Spleen (tissue), 11 donors: ENCODE data around the gene ETNK2. TPM values are rescaled to one million over a fixed set of nuclear protein-coding genes. Genes with fewer than 3 reads are reported as not detected.
"Not testable (repeated sequence)": the region's sequence is repeated elsewhere in the genome, so short reads cannot be mapped to it uniquely, and the experiment has no call there.

Source experiments
- DNase-seq: peaks from one replicate; pipeline ENCODE4 v3.0.0-alpha.2; 2020
- H3K27ac ChIP-seq, 8 donors: fragments of 200-600 bp; sonication (generic) in 7 of 8; 1 replicate in 4 of 8; 2 replicates in 4 of 8; pipeline versions ENCODE4 v1.5.0 to v1.8.0; 2016 to 2021; ENCODE audit warnings: inconsistent platforms in 4 of 8, mild to moderate bottlenecking in 4 of 8, moderate library complexity in 1 of 8
- H3K27me3 ChIP-seq, 7 donors: fragments of 200-600 bp; sonication (generic) in 6 of 7; replicated peaks in 1 of 7; 1 replicate in 4 of 7; 2 replicates in 3 of 7; pipeline versions ENCODE4 v1.5.0 to v1.8.0; 2016 to 2021; ENCODE audit warnings: inconsistent platforms in 3 of 7, mild to moderate bottlenecking in 1 of 7
- H3K36me3 ChIP-seq, 6 donors: fragments of 200-600 bp; sonication (generic) in 5 of 6; 1 replicate in 4 of 6; 2 replicates in 2 of 6; pipeline versions ENCODE4 v1.5.0 to v1.8.0; 2016 to 2021; ENCODE audit warnings: inconsistent platforms in 2 of 6
- H3K4me1 ChIP-seq, 6 donors: fragments of 200-600 bp; sonication (generic) in 5 of 6; 1 replicate in 3 of 6; 2 replicates in 3 of 6; pipeline versions ENCODE4 v1.5.0 to v1.8.0; 2016 to 2021; ENCODE audit warnings: inconsistent platforms in 3 of 6
- H3K4me3 ChIP-seq, 8 donors: fragments of 200-600 bp; sonication (generic) in 7 of 8; 1 replicate in 4 of 8; 2 replicates in 4 of 8; pipeline versions ENCODE4 v1.5.0 to v1.8.0; 2016 to 2021; ENCODE audit warnings: inconsistent platforms in 4 of 8, mild to moderate bottlenecking in 4 of 8, moderate library complexity in 2 of 8
- H3K9me3 ChIP-seq, 8 donors: fragments of 200-600 bp; sonication (generic) in 7 of 8; 1 replicate in 4 of 8; 2 replicates in 4 of 8; pipeline versions ENCODE4 v1.5.0 to v1.8.0; 2016 to 2021; ENCODE audit warnings: inconsistent platforms in 4 of 8
- POLR2A ChIP-seq, 3 donors: fragments of 450-650 bp; IDR thresholded peaks; one replicate each; pipeline ENCODE4 v1.5.1; 2017; ENCODE audit warnings: antibody characterized with exemption in 3 of 3, mild to moderate bottlenecking in 1 of 3
- POLR2AphosphoS5 ChIP-seq, 3 donors: sonication (generic); formaldehyde crosslinking; IDR thresholded peaks; one replicate each; pipeline ENCODE4 v1.5.1; 2017; ENCODE audit warnings: antibody characterized with exemption in 3 of 3
- WGBS, 5 donors: extraction: QIAGEN DNeasy Blood & Tissue Kit in 3 of 5; methylation state at CpG; one replicate each; pipeline versions ENCODE4 v1.1.5 to v1.1.7; 2013 to 2018; 5-methylcytosine and 5-hydroxymethylcytosine counted together
- intact Hi-C: fragments of 100-400 bp; cut with DNase I; formaldehyde crosslinking; loops from one replicate; pipeline ENCODE4 v1.15.0; 2023; ENCODE audit warnings: low total_unique reads
- polyA plus RNA-seq, 3 donors: library from polyadenylated mRNA; stranded (reverse); fragments of 200-250 nt; gene quantifications; one replicate each; pipeline ENCODE4 v1.2.1, GENCODE V29; 2013
- total RNA-seq, 7 donors: library from RNA; depleted of rRNA in 3 of 7; stranded (reverse); fragments of >200 nt in 3 of 7; fragmentation: NEBNext Ultra II Directional in 4 of 7; extraction: Animal tissue kit (Norgen Biotek cat#: 25700) in 4 of 7; gene quantifications; one replicate each; pipeline versions ENCODE4 v1.1.0 to v1.2.1, GENCODE V29; 2016 to 2021
- TF ChIP-seq, protein P1 (sequence below), 11 experiments: fragments of 200-600 bp in 7 of 11; fragments of 450-650 bp in 4 of 11; sonication (generic) in 4 of 11; IDR thresholded peaks in 8 of 11; conservative IDR thresholded peaks in 3 of 11; 1 replicate in 7 of 11; 2 replicates in 4 of 11; pipeline versions ENCODE4 v1.4.0 to v1.8.0; 2016 to 2021; ENCODE audit warnings: antibody characterized with exemption in 11 of 11, inconsistent platforms in 4 of 11, mild to moderate bottlenecking in 1 of 11
- donor health status: healthy with polysubstance abuse.
- donor health status: DM: no; HTN: no; CAD: no; lungs with moderate emphysema.
- donor health status: DM: no; HTN: no; CAD: no.
- donor health status: Bipolar disorder and iron deficiency.
- donor health status: healthy.
- donor health status: DM: no; HTN: no; CAD: no.
- donor health status: DM: yes; HTN: yes; CAD: no.

The ETNK2 gene
- total and polyA plus RNA-seq, 10 donors = 1.9 to 20.8 (median 5.6) TPM

DNA sequence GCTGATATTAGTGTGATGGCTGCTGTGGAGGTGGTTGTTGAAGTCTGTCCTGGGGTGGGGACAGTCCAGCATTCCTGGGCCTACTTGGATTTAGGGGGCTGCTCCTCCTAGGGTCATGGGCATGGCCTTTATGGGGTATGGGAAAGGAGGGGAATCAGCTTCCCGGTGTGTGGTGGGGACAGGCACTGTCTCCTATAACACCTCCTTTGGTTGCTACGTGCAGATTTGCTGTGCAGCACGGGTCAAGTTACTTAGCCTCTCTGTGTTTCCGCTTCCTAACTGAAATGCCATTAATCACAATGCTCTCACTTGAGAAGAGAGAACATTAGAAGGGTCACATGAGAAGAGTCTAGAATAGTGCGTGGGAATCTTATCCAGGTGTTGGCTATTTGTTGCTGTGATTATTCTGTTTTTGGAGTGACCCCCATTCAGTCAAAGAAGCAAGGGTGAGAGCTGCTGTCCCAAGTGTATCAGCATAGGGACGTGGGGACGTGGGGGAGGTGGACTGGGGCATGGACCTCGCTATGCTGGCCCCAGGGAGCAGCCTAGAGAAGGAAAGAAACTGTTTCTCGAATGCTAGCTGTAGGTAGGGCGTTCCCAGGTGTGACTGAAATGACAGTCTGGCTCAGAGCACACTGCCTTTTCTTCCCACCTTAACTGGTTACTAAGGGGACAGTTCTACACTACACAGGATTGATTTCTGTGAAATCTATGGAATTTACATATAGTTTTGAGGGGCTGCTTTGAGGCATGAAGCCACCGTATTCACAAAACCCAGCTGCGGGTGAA lies 59.0 kb downstream of the ETNK2 start:
- DNase-seq = no peak
- peak overlapping the region in 3 of 8 donors; percentile 14 to 72 (median 21) for H3K27ac ChIP-seq
- peaks cover 11 to 79% (median 33%) of the 10 kb centered on the region in 6 donors for H3K4me1 ChIP-seq
- H3K4me3 ChIP-seq = no peak overlapping the region
- intact Hi-C loops = no loop called here
- WGBS, 5 donors = 68 to 83% (median 79%) methylated on average over 12 of the region's 12 CpGs
- H3K36me3 ChIP-seq = no peaks in the 10 kb centered on the region
- no peaks in the 10 kb centered on the region for H3K9me3 ChIP-seq
- TF ChIP-seq, protein P1, sequence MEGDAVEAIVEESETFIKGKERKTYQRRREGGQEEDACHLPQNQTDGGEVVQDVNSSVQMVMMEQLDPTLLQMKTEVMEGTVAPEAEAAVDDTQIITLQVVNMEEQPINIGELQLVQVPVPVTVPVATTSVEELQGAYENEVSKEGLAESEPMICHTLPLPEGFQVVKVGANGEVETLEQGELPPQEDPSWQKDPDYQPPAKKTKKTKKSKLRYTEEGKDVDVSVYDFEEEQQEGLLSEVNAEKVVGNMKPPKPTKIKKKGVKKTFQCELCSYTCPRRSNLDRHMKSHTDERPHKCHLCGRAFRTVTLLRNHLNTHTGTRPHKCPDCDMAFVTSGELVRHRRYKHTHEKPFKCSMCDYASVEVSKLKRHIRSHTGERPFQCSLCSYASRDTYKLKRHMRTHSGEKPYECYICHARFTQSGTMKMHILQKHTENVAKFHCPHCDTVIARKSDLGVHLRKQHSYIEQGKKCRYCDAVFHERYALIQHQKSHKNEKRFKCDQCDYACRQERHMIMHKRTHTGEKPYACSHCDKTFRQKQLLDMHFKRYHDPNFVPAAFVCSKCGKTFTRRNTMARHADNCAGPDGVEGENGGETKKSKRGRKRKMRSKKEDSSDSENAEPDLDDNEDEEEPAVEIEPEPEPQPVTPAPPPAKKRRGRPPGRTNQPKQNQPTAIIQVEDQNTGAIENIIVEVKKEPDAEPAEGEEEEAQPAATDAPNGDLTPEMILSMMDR (IDR thresholded peaks at IDR 0.05 in 8 of 11, conservative IDR thresholded peaks at IDR 0.05 in 3 of 11) = no peak
- TF ChIP-seq POLR2AphosphoS5 (IDR thresholded peaks at IDR 0.05) = no peak
- no peak for TF ChIP-seq POLR2A (IDR thresholded peaks at IDR 0.05)
- no peaks in the 10 kb centered on the region for H3K27me3 ChIP-seq

DNA sequence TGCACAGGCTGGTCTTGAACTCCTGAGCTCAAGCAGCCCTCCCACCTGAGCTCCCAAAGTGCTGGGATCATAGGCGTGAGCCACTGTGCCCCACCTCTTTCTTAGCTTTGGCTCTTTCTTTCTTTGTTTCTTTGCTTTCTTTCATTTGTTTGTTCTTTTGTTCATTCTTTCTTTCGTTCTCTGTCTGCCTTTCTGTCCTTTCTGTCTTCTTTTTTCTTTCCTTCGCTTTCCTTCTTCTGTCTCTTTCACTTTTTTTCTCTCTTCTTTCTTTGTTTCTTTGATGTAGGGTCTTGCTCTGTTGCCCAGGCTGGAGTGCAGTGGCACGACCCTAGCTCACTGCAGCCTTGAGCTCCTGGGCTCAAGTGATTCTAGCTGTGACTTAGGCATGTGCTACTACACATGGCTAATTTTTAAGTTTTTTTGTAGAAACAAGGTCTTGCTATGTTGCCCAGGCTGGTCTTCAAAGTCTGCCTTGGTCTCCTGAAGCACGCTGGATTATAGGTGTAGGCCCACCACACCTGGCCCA lies 60.0 kb downstream of the ETNK2 start:
- 84 to 89% (median 88%) methylated on average over 5 of the region's 5 CpGs for WGBS, 5 donors
- Histone ChIP-seq H3K9me3 (no peaks in the 10 kb centered on the region), H3K36me3 (no peaks in the 10 kb centered on the region), H3K27me3 (no peaks in the 10 kb centered on the region), H3K4me1 (peaks cover 11 to 88% (median 33%) of the 10 kb centered on the region in 6 donors), H3K27ac (peak overlapping the region in 1 of 8 donors; percentile 72), H3K4me3 (no peak overlapping the region)
- no peak for DNase-seq
- TF ChIP-seq POLR2A (IDR thresholded peaks at IDR 0.05) = no peak
- TF ChIP-seq POLR2AphosphoS5 (IDR thresholded peaks at IDR 0.05) = no peak
- TF ChIP-seq, protein P1 (IDR thresholded peaks at IDR 0.05 in 8 of 11, conservative IDR thresholded peaks at IDR 0.05 in 3 of 11) = no peak
- intact Hi-C loops = no loop called here

DNA sequence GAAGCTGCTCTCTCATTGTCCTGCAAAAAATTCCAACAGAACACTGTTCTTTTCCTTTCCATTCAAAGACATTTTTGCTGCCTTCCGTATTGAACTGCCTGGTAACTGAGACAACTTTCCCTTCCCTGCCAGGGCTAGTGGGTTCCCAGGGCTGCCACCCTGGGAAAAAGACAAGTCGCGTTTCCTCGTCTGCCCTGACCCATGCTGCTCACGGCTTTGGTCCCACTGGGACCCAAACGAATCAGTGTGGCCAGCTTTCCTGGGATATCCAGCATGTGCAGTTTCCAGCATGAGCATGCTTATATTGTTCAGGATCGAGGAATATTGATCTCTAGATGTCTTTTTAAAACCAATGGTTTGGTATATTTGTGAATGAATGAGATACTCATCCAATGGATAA lies 60.8 kb downstream of the ETNK2 start:
- intact Hi-C loops = no loop called here
- no peaks in the 10 kb centered on the region for H3K9me3 ChIP-seq
- no peaks in the 10 kb centered on the region for H3K36me3 ChIP-seq
- peaks cover 11 to 94% (median 33%) of the 10 kb centered on the region in 6 donors for H3K4me1 ChIP-seq
- H3K4me3 ChIP-seq = no peak overlapping the region
- H3K27ac ChIP-seq = peak overlapping the region in 4 of 8 donors; percentile 42 to 85 (median 80)
- TF ChIP-seq POLR2AphosphoS5 (IDR thresholded peaks at IDR 0.05) (no peak), POLR2A (IDR thresholded peaks at IDR 0.05) (no peak)
- TF ChIP-seq, protein P1 (IDR thresholded peaks at IDR 0.05 in 8 of 11, conservative IDR thresholded peaks at IDR 0.05 in 3 of 11) = no peak
- 76 to 98% (median 89%) methylated on average over 7 of the region's 7 CpGs for WGBS, 5 donors
- DNase-seq = no peak
- no peaks in the 10 kb centered on the region for H3K27me3 ChIP-seq

DNA sequence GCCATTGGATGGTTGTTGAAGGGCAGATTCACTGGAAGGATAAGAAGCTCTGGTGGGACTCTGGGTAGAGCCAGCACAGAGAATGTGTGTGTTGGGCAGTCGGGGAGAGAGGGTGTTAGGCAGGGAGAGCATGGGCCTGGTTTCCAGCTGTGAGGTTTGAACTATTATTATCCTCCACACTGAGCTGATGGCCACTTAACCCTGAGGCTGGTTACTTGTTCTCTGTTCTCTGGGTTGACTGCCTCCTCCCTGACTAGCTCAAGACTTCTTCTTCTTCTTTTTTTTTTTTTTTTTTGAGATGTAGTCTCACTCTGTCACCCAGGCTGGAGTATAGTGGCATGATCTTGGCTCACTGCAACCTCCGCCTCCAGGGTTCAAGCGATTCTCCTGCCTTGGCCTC lies 61.7 kb downstream of the ETNK2 start:
- WGBS, 5 donors = 89 to 94% (median 92%) methylated on average over 3 of the region's 3 CpGs
- peak overlapping the region in 5 of 8 donors; percentile 71 to 85 (median 80) for H3K27ac ChIP-seq
- peaks cover 11 to 88% (median 30%) of the 10 kb centered on the region in 6 donors for H3K4me1 ChIP-seq
- H3K27me3 ChIP-seq, H3K36me3 ChIP-seq, H3K9me3 ChIP-seq, DNase-seq, H3K4me3 ChIP-seq, intact Hi-C loops: not testable (repeated sequence)
